H1 (cell line): ENCODE data around the gene DNAAF3. TPM values are rescaled to one million over a fixed set of nuclear protein-coding genes. Genes with fewer than 3 reads are reported as not detected.

ENCODE experiments used
- ATF2 ChIP-seq: IDR thresholded peaks from 2 replicates; pipeline ENCODE4 v1.6.1; 2012; ENCODE audit warnings: low read length, inconsistent platforms
- ATF3 ChIP-seq: IDR thresholded peaks from 2 replicates; pipeline ENCODE4 v1.6.1; 2011; ENCODE audit warnings: low read depth, mild to moderate bottlenecking, low read length; ENCODE audit not compliant: insufficient read depth
- BCL11A ChIP-seq, 2 experiments: IDR thresholded peaks; one replicate each; pipeline ENCODE4 v1.6.1; 2011; ENCODE audit warnings: low read depth in 2 of 2, low read length in 2 of 2, mild to moderate bottlenecking in 2 of 2
- CBX8 ChIP-seq: fragments of 300-800, 300-1000 bp; sonication (generic); IDR thresholded peaks from 2 replicates; pipeline ENCODE4 v1.7.1; 2016; ENCODE audit warnings: low read depth, low read length, borderline replicate concordance
- E2F6 ChIP-seq: IDR thresholded peaks from 2 replicates; pipeline ENCODE4 v1.6.1; 2012; ENCODE audit warnings: inconsistent platforms
- HDAC2 ChIP-seq, 2 experiments: fragments of 300-600 bp in 1 of 2; sonication (generic) in 1 of 2; IDR thresholded peaks; 2 replicates each; pipeline ENCODE4 v1.6.1; 2011 to 2012; ENCODE audit warnings: low read depth in 2 of 2, low read length in 2 of 2, mild to moderate bottlenecking in 2 of 2, moderate library complexity in 2 of 2, borderline replicate concordance in 1 of 2, inconsistent platforms in 1 of 2
- HDAC6 ChIP-seq: IDR thresholded peaks from one replicate; pipeline ENCODE4 v1.7.1; 2012; ENCODE audit warnings: low read depth, mild to moderate bottlenecking, inconsistent platforms, low read length, moderate library complexity
- KDM1A ChIP-seq: fragments of 200-600, 300-600 bp; sonication (generic); IDR thresholded peaks from 2 replicates; pipeline ENCODE4 v1.7.1; 2016; ENCODE audit warnings: mild to moderate bottlenecking, low read length, borderline replicate concordance
- KDM4A ChIP-seq: IDR thresholded peaks from one replicate; pipeline ENCODE4 v1.7.1; 2012; ENCODE audit warnings: low read depth, mild to moderate bottlenecking, moderate library complexity, low read length, inconsistent platforms; ENCODE audit not compliant: severe bottlenecking
- NANOG ChIP-seq: IDR thresholded peaks from 2 replicates; pipeline ENCODE4 v1.6.1; 2011; ENCODE audit warnings: low read length, low read depth, mild to moderate bottlenecking, inconsistent platforms; ENCODE audit not compliant: insufficient read depth, poor library complexity, severe bottlenecking
- NRF1 ChIP-seq: IDR thresholded peaks from 2 replicates; pipeline ENCODE4 v1.6.1; 2011; ENCODE audit warnings: mild to moderate bottlenecking, low read depth, low read length, improper control_type of control experiment
- POLR2A ChIP-seq, 2 experiments: IDR thresholded peaks; 1 replicate in 1 of 2; 2 replicates in 1 of 2; pipeline ENCODE4 v1.6.1; 2011; ENCODE audit warnings: low read depth in 2 of 2, low read length in 2 of 2, mild to moderate bottlenecking in 2 of 2; ENCODE audit errors: control extremely low read depth in 1 of 2
- POLR2AphosphoS5 ChIP-seq: IDR thresholded peaks from 2 replicates; pipeline ENCODE4 v1.6.1; 2011; ENCODE audit warnings: low read depth, low read length
- RNF2 ChIP-seq: fragments of 200-900, 300-1000 bp; sonication (generic); IDR thresholded peaks from 2 replicates; pipeline ENCODE4 v1.7.1; 2016; ENCODE audit warnings: borderline replicate concordance, low read depth, mild to moderate bottlenecking, antibody characterized with exemption, low read length; ENCODE audit not compliant: poor library complexity, severe bottlenecking; ENCODE audit errors: missing control alignments
- SAP30 ChIP-seq: fragments of 300-600 bp; sonication (generic); IDR thresholded peaks from 2 replicates; pipeline ENCODE4 v1.7.1; 2012; ENCODE audit warnings: low read length, moderate library complexity, mild to moderate bottlenecking, inconsistent platforms; ENCODE audit not compliant: insufficient read depth, insufficient replicate concordance
- TAF1 ChIP-seq: IDR thresholded peaks from 2 replicates; pipeline ENCODE4 v1.6.1; 2011; ENCODE audit warnings: mild to moderate bottlenecking, low read depth, low read length
- TAF7 ChIP-seq: optimal IDR thresholded peaks from 2 replicates; pipeline ENCODE3; 2011; ENCODE audit warnings: low read depth, mild to moderate bottlenecking, inconsistent platforms, low read length, moderate library complexity, borderline replicate concordance
- USF2 ChIP-seq: IDR thresholded peaks from 2 replicates; pipeline ENCODE4 v1.6.1; 2011; ENCODE audit warnings: low read length, improper control_type of control experiment
- YY1 ChIP-seq: IDR thresholded peaks from 2 replicates; pipeline ENCODE4 v1.6.1; 2011; ENCODE audit warnings: low read depth, mild to moderate bottlenecking, low read length
- ZNF274 ChIP-seq: IDR thresholded peaks from 2 replicates; pipeline ENCODE4 v1.7.0; 2012; ENCODE audit warnings: low read length, borderline replicate concordance; ENCODE audit errors: extremely low read depth
- polyA plus RNA-seq, 7 experiments: library from polyadenylated mRNA; depleted of rRNA in 3 of 7; stranded (reverse) in 5 of 7; unstranded in 2 of 7; fragments of >200 nt in 5 of 7; fragments of 200-250 nt in 2 of 7; gene quantifications; 1 replicate in 5 of 7; 2 replicates in 1 of 7; 4 replicates in 1 of 7; pipeline versions ENCODE4 v1.2.1 to v1.2.3, GENCODE V29; 2011 to 2013; ENCODE audit warnings: missing spikeins in 2 of 7, mixed read lengths in 2 of 7
- total RNA-seq: library from RNA; stranded (reverse); fragmentation: NEBNext Ultra II Directional; extraction: Animal tissue kit (Norgen Biotek cat#: 25700); gene quantifications from 2 replicates; pipeline ENCODE4 v1.2.1, GENCODE V29; 2021

DNAAF3 gene
- total and polyA plus RNA-seq, 2 of the 8 experiments (the other 6 are each of a cell fraction or from before 2014, with no cell fraction given) = 5.4 to 8.0 TPM

- peak; percentile 74; the same call in 1 of the 2 replicates for TF ChIP-seq ATF3
- no peak for TF ChIP-seq ZNF274
- no peak for TF ChIP-seq KDM1A
- TF ChIP-seq HDAC6 = no peak
- TF ChIP-seq YY1 = peak; percentile 68
- no peak for TF ChIP-seq BCL11A (IDR thresholded peaks at IDR 0.05; ENCODE audit: low read depth in 2 of 2, low read length in 2 of 2)
- TF ChIP-seq TAF1 = no peak
- no peak for TF ChIP-seq TAF7
- no peak for TF ChIP-seq ATF2
- peak; percentile 48 for TF ChIP-seq KDM4A
- no peak for TF ChIP-seq HDAC2 (IDR thresholded peaks at IDR 0.05; ENCODE audit: borderline replicate concordance in 1 of 2, low read depth in 2 of 2, low read length in 2 of 2)
- no peak for TF ChIP-seq POLR2A (IDR thresholded peaks at IDR 0.05; ENCODE audit: control extremely low read depth in 1 of 2, low read depth in 2 of 2, low read length in 2 of 2)
- no peak for TF ChIP-seq USF2
- TF ChIP-seq E2F6 = no peak
- TF ChIP-seq NANOG = no peak
- no peak for TF ChIP-seq RNF2
- no peak for TF ChIP-seq POLR2AphosphoS5
- TF ChIP-seq NRF1 = no peak
- TF ChIP-seq SAP30 = no peak
- TF ChIP-seq CBX8 = no peak
These were observed 372 bp downstream of the DNAAF3 start (continued) for GRCh38 chr19:55165952-55166529.
